WERI-Rb-1 (cell line): Measurements from ENCODE around the gene FIBCD1.

Source experiments
- DNase-seq: peaks from one replicate; pipeline ENCODE4 v3.0.0-alpha.2; 2020
- H3K27ac ChIP-seq: fragments of 250-450 bp; sonication (Bioruptor Pico); 2 replicates; pipeline ENCODE4 v1.5.1; 2020; ENCODE audit warnings: mild to moderate bottlenecking, moderate library complexity
- H3K27me3 ChIP-seq: fragments of 250-450 bp; sonication (Bioruptor Pico); 2 replicates; pipeline ENCODE4 v1.5.1; 2021; ENCODE audit warnings: mild to moderate bottlenecking, low read depth, moderate library complexity; ENCODE audit not compliant: insufficient read depth, severe bottlenecking
- H3K36me3 ChIP-seq: fragments of 250-450 bp; sonication (Bioruptor Pico); 2 replicates; pipeline ENCODE4 v1.5.1; 2020; ENCODE audit warnings: mild to moderate bottlenecking, moderate library complexity
- H3K4me3 ChIP-seq: 2 replicates; pipeline ENCODE4 v1.5.1; 2011; ENCODE audit warnings: low read depth, mild to moderate bottlenecking, control low read depth, low read length
- H3K9me3 ChIP-seq: fragments of 250-450 bp; sonication (Bioruptor Pico); 2 replicates; pipeline ENCODE4 v1.5.1; 2021; ENCODE audit warnings: mild to moderate bottlenecking, moderate library complexity; ENCODE audit not compliant: severe bottlenecking
- TF ChIP-seq, protein P1 (sequence below): IDR thresholded peaks from 2 replicates; pipeline ENCODE4 v1.5.1; 2011; ENCODE audit warnings: low read depth, mild to moderate bottlenecking, control low read depth, inconsistent platforms, low read length

Gene FIBCD1

DNA sequence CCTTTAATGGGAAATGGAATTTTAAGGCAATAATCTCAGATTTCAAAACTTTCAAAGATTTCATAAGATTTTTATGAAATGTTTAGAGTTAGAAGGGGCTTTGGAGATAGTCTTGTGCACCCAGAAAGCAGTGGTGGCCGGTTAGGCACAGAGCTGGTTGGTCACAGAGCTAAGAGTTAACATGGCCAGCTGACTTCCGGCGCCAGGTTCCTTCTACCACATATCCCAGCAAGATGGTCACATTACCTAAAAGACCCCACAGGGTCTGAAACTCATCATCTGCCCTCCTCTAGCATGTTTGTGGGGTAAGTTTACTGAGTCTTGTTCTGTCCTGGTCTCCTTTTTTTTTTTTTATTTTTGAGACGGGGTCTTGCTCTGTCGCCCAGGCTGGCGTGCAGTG lies 61.7 kb downstream of the FIBCD1 start:
- TF ChIP-seq, protein P1, sequence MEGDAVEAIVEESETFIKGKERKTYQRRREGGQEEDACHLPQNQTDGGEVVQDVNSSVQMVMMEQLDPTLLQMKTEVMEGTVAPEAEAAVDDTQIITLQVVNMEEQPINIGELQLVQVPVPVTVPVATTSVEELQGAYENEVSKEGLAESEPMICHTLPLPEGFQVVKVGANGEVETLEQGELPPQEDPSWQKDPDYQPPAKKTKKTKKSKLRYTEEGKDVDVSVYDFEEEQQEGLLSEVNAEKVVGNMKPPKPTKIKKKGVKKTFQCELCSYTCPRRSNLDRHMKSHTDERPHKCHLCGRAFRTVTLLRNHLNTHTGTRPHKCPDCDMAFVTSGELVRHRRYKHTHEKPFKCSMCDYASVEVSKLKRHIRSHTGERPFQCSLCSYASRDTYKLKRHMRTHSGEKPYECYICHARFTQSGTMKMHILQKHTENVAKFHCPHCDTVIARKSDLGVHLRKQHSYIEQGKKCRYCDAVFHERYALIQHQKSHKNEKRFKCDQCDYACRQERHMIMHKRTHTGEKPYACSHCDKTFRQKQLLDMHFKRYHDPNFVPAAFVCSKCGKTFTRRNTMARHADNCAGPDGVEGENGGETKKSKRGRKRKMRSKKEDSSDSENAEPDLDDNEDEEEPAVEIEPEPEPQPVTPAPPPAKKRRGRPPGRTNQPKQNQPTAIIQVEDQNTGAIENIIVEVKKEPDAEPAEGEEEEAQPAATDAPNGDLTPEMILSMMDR: no peak
- H3K27ac ChIP-seq: no peak overlapping the region
- peaks cover 98% of the 10 kb centered on the region for H3K36me3 ChIP-seq
- no peak for DNase-seq
- no peaks in the 10 kb centered on the region for H3K9me3 ChIP-seq
- no peak overlapping the region for H3K4me3 ChIP-seq
- H3K27me3 ChIP-seq: no peaks in the 10 kb centered on the region

- TF ChIP-seq, protein P1: no peak
- Histone ChIP-seq H3K27ac (no peak overlapping the region), H3K9me3 (no peaks in the 10 kb centered on the region), H3K36me3 (peaks cover 98% of the 10 kb centered on the region), H3K4me3 (no peak overlapping the region), H3K27me3 (no peaks in the 10 kb centered on the region)
- DNase-seq: no peak
Measured at GRCh38 chr9:130874783-130875182, 64.3 kb downstream of the FIBCD1 start.

DNA sequence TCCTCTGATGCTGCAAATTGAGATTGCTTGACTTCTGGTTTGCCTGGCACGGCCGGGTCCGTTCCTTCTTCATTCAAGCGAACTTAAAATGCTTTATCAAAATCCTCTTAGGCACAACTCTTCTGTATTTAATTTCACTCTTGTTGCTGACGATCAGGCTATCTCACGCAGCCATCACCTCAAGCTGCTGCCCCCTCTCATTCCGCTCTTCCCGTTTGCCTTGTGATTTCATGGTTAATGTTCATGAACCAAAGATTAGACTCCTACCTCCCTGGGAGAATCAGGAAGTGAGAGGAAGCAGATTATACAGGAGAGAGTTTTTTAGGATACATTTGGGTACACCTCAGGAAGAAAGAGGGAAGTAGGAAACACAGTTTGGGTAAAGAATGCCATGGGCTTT lies 65.1 kb downstream of the FIBCD1 start:
- Histone ChIP-seq H3K27ac (no peak overlapping the region), H3K4me3 (no peak overlapping the region), H3K9me3 (no peaks in the 10 kb centered on the region), H3K36me3 (peaks cover 98% of the 10 kb centered on the region), H3K27me3 (no peaks in the 10 kb centered on the region)
- DNase-seq: no peak
- TF ChIP-seq, protein P1: no peak

- Histone ChIP-seq H3K27me3 (no peaks in the 10 kb centered on the region), H3K27ac (no peak overlapping the region), H3K4me3 (no peak overlapping the region), H3K36me3 (peaks cover 96% of the 10 kb centered on the region), H3K9me3 (no peaks in the 10 kb centered on the region)
- TF ChIP-seq, protein P1: no peak
- no peak for DNase-seq
Measured at GRCh38 chr9:130872912-130873503, 66.0 kb downstream of the FIBCD1 start.

DNA sequence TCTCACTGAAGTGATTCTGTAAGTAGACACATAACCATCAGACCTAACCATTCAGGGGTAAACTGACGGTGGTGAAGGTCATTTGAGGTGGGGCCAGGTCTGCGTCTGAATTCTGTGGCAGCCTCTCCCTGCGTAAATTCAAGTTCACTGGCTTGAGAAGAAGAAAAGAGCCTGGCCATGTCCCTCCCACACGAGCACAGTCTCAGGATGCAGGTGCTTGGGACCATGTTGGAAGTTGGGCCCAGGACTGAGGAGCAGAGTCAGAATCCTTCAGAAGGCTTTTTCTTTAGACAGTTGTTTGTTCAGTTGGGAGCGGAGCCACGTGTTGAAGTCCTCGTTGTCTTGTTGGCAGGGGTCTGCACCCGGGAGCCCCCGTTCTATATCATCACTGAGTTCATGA lies 66.5 kb downstream of the FIBCD1 start:
- DNase-seq: no peak
- Histone ChIP-seq H3K36me3 (peaks cover 96% of the 10 kb centered on the region), H3K27ac (no peak overlapping the region), H3K9me3 (no peaks in the 10 kb centered on the region), H3K4me3 (no peak overlapping the region), H3K27me3 (no peaks in the 10 kb centered on the region)
- TF ChIP-seq, protein P1: no peak

DNA sequence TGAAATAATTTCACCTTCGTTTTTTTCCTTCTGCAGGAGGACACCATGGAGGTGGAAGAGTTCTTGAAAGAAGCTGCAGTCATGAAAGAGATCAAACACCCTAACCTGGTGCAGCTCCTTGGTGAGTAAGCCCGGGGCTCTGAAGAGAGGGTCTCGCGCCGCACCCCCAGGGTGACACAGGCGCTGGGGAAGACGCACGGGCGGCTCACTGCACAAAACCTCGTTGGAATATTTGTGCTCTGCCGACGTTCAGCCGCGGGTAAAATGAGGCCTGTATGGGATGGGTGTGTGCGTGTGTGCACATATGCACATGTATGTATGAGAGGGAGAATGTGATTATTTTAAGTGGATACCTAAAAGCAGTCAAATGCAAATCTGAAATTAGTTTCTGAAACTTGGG lies 67.0 kb downstream of the FIBCD1 start:
- Histone ChIP-seq H3K36me3 (peaks cover 96% of the 10 kb centered on the region), H3K9me3 (no peaks in the 10 kb centered on the region), H3K27me3 (no peaks in the 10 kb centered on the region), H3K4me3 (no peak overlapping the region), H3K27ac (no peak overlapping the region)
- TF ChIP-seq, protein P1: no peak
- DNase-seq: no peak
